DOHH2 (cell line): Measurements from ENCODE around the gene RIPOR3.

Source experiments
- H3F3A ChIP-seq: fragments of 200-600 bp; sonication (generic), shearing (Covaris generic); 2 replicates; pipeline ENCODE4 v1.6.0; 2016; ENCODE audit warnings: antibody characterized with exemption, mild to moderate bottlenecking; ENCODE audit not compliant: control insufficient read depth, insufficient read depth
- H3K27ac ChIP-seq: fragments of 200-600 bp; sonication (generic); 2 replicates; pipeline ENCODE4 v1.5.1; 2014; ENCODE audit warnings: low read depth, mild to moderate bottlenecking, low read length, moderate library complexity
- H3K27me3 ChIP-seq: fragments of 200-600 bp; sonication (generic); 2 replicates; pipeline ENCODE4 v1.6.1; 2014; ENCODE audit warnings: mild to moderate bottlenecking, low read length, mixed read lengths; ENCODE audit not compliant: control insufficient read depth
- H3K36me3 ChIP-seq: fragments of 200-600 bp; sonication (generic); 2 replicates; pipeline ENCODE4 v1.6.1; 2014; ENCODE audit warnings: mild to moderate bottlenecking, low read length, moderate library complexity, mixed read lengths; ENCODE audit not compliant: control insufficient read depth
- H3K4me1 ChIP-seq: fragments of 200-600 bp; sonication (generic); 2 replicates; pipeline ENCODE4 v1.6.1; 2014; ENCODE audit warnings: mild to moderate bottlenecking, low read length, mixed read lengths; ENCODE audit not compliant: control insufficient read depth
- H3K4me2 ChIP-seq: fragments of 200-600 bp; sonication (generic); 2 replicates; pipeline ENCODE4 v1.6.0; 2014; ENCODE audit warnings: mild to moderate bottlenecking, low read length, moderate library complexity
- H3K4me3 ChIP-seq: fragments of 200-600 bp; sonication (generic); 2 replicates; pipeline ENCODE4 v1.5.1; 2014; ENCODE audit warnings: mild to moderate bottlenecking, low read length, mixed read lengths
- H3K79me2 ChIP-seq: fragments of 200-600 bp; sonication (generic); 2 replicates; pipeline ENCODE4 v1.6.1; 2014; ENCODE audit warnings: mild to moderate bottlenecking, low read length, mixed read lengths; ENCODE audit not compliant: control insufficient read depth
- H3K9me2 ChIP-seq: fragments of 200-600 bp; sonication (generic); replicated peaks from 2 replicates; pipeline ENCODE4 v1.6.1; 2014; ENCODE audit warnings: mild to moderate bottlenecking, low read length, mixed read lengths; ENCODE audit not compliant: control insufficient read depth
- H3K9me3 ChIP-seq: fragments of 200-600 bp; sonication (generic); 2 replicates; pipeline ENCODE4 v1.6.1; 2014; ENCODE audit warnings: antibody characterized with exemption, low read length, mixed read lengths; ENCODE audit not compliant: control insufficient read depth, insufficient read depth
- H4K20me1 ChIP-seq: fragments of 200-600 bp; sonication (generic); 2 replicates; pipeline ENCODE4 v1.6.0; 2014; ENCODE audit warnings: low read depth, mild to moderate bottlenecking, antibody characterized with exemption, low read length, moderate library complexity; ENCODE audit not compliant: control insufficient read depth, insufficient read depth
- EZH2phosphoT487 ChIP-seq: fragments of 200-600 bp; sonication (generic); IDR thresholded peaks from 2 replicates; pipeline ENCODE4 v1.6.1; 2017; ENCODE audit warnings: borderline replicate concordance, mild to moderate bottlenecking, antibody characterized with exemption, low read length, moderate library complexity, mixed read lengths
- TF ChIP-seq, protein P1 (sequence below): fragments of 200-600 bp; sonication (generic); IDR thresholded peaks from one replicate; pipeline ENCODE4 v1.5.1; 2014; ENCODE audit warnings: antibody characterized with exemption, mild to moderate bottlenecking, low read depth, low read length; ENCODE audit not compliant: poor library complexity, severe bottlenecking

RIPOR3 gene

DNA sequence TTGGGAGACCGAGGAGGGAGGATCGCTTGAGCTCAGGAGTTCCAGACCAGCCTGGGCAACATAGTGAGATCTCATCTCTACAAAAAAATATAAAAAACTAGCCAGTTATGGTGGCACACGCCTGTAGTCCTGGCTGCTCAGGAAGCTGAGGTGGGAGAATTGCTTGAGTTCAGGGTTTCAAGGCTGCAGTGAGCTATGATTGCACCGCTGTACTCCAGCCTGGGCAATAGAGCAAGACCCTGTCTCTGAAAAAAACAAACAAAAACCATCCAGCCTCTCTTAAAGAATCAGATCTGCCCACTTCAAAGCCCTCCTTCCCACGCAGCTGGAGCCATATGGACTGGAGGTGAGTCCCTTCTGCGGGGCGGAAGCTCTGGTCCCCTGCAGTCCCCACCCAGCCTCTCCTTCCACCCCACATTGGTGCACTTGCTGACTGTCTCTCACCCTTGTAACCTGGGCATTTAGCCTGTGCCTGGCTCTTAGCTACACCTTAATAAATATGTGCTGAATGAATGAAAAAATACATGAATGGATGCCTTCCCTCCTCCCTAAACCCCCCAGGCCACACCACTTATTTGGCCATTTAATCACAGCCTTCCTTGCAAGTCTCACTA, 32.9 kb upstream of the RIPOR3 start:
- H3K27me3 ChIP-seq, result no peaks in the 10 kb centered on the region
- H3K9me2 ChIP-seq, result no peaks in the 10 kb centered on the region
- no peaks in the 10 kb centered on the region for H3K36me3 ChIP-seq
- H3K4me1 ChIP-seq, result no peaks in the 10 kb centered on the region
- no peak overlapping the region for H3K27ac ChIP-seq
- no peaks in the 10 kb centered on the region for H3K9me3 ChIP-seq
- no peak overlapping the region for H3K4me2 ChIP-seq
- H3K4me3 ChIP-seq, result no peak overlapping the region
- no peak for TF ChIP-seq EZH2phosphoT487
- TF ChIP-seq, protein P1, sequence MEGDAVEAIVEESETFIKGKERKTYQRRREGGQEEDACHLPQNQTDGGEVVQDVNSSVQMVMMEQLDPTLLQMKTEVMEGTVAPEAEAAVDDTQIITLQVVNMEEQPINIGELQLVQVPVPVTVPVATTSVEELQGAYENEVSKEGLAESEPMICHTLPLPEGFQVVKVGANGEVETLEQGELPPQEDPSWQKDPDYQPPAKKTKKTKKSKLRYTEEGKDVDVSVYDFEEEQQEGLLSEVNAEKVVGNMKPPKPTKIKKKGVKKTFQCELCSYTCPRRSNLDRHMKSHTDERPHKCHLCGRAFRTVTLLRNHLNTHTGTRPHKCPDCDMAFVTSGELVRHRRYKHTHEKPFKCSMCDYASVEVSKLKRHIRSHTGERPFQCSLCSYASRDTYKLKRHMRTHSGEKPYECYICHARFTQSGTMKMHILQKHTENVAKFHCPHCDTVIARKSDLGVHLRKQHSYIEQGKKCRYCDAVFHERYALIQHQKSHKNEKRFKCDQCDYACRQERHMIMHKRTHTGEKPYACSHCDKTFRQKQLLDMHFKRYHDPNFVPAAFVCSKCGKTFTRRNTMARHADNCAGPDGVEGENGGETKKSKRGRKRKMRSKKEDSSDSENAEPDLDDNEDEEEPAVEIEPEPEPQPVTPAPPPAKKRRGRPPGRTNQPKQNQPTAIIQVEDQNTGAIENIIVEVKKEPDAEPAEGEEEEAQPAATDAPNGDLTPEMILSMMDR, result no peak
- H4K20me1 ChIP-seq, result no peaks in the 10 kb centered on the region
- no peaks in the 10 kb centered on the region for H3K79me2 ChIP-seq
- H3F3A ChIP-seq, result no peaks in the 10 kb centered on the region

DNA sequence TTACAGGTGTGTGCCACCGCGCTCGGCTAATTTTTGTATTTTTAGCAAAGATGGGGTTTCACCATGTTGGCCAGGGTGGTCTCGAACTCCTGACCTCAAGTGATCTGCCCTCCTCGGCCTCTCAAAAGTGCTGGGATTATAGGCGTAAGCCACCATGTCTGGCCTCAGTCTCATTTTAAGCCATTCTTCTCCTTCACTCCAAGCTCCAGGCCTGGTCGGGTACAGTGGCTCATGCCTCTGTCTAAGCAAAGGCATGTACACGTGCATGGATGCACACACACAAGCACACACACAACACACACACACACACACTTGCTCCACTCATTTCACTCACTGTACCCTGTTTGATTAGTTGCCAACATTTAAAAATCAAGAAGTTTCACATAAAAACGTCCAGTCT, 32.3 kb upstream of the RIPOR3 start:
- Histone ChIP-seq H4K20me1 (no peaks in the 10 kb centered on the region), H3K4me2 (no peak overlapping the region), H3K9me3 (no peaks in the 10 kb centered on the region), H3K27ac (no peak overlapping the region), H3K79me2 (no peaks in the 10 kb centered on the region), H3K9me2 (no peaks in the 10 kb centered on the region), H3K27me3 (no peaks in the 10 kb centered on the region), H3K4me1 (no peaks in the 10 kb centered on the region), H3K36me3 (no peaks in the 10 kb centered on the region), H3K4me3 (no peak overlapping the region), H3F3A (no peaks in the 10 kb centered on the region)
- TF ChIP-seq, protein P1, result no peak
- TF ChIP-seq EZH2phosphoT487, result no peak

DNA sequence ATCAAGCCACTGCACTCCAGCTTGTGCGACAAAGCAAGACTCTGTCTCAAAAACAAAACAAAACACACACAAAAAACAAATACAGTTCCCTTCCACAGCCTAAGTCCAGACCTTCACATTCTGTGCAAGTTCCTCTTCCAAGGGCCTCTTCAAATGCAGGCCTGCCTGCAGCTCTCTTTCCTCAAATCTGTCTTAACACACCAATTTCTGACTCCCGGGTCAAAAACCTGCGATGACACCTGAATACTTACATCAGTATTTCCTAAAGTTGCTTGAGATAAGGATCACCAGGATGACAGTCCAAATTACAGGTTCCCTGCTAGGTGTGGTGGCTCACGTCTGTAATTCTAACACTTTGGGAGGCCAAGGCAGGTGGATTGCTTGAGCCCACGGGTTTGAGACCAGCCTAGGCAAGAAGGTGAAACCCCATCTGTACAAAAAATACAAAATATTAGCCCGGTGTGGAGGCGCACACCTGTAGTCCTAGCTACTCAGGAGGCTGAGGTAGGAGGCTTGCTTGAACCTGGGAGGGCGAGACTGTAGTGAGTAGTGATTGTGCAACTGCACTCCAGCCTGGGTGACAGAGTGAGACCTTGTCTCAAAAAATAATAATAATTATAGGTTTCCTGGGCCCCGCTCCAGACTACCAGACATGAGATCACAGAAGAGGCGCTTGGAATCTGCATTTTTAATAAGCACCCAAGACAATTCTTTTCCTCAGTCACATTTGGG, 31.2 kb upstream of the RIPOR3 start:
- no peaks in the 10 kb centered on the region for H3K9me2 ChIP-seq
- no peaks in the 10 kb centered on the region; the same call in 1 of the 2 replicates for H3K27me3 ChIP-seq
- no peak for TF ChIP-seq EZH2phosphoT487
- TF ChIP-seq, protein P1, result no peak
- H3K4me1 ChIP-seq, result no peaks in the 10 kb centered on the region
- H4K20me1 ChIP-seq, result no peaks in the 10 kb centered on the region
- H3K27ac ChIP-seq, result no peak overlapping the region
- H3K79me2 ChIP-seq, result no peaks in the 10 kb centered on the region
- H3K36me3 ChIP-seq, result no peaks in the 10 kb centered on the region
- no peak overlapping the region for H3K4me3 ChIP-seq
- no peak overlapping the region for H3K4me2 ChIP-seq
- H3K9me3 ChIP-seq, result no peaks in the 10 kb centered on the region
- H3F3A ChIP-seq, result no peaks in the 10 kb centered on the region
